BLaER1 treated with 17β-estradiol and CSF1 and Interleukin-3, amounts not matched to agents 10 nM and 100 nM (cell line): ENCODE data around the gene UNCX.

Experiments
- H3K27ac ChIP-seq, 11 experiments: shearing (Covaris generic); formaldehyde crosslinking; 2 replicates each; pipeline ENCODE4 v1.8.1; 2022
- H3K27me3 ChIP-seq, 11 experiments: shearing (Covaris generic); formaldehyde crosslinking; 2 replicates each; pipeline ENCODE4 v1.8.1; 2022
- H3K36me3 ChIP-seq, 11 experiments: shearing (Covaris generic); formaldehyde crosslinking; 2 replicates each; pipeline ENCODE4 v1.8.1; 2022
- H3K4me1 ChIP-seq, 10 experiments: shearing (Covaris generic); formaldehyde crosslinking; 2 replicates each; pipeline ENCODE4 v1.8.1; 2022
- H3K4me2 ChIP-seq, 11 experiments: shearing (Covaris generic); formaldehyde crosslinking; 2 replicates each; pipeline ENCODE4 v1.8.1; 2022
- H3K4me3 ChIP-seq, 10 experiments: shearing (Covaris generic); formaldehyde crosslinking; 2 replicates each; pipeline ENCODE4 v1.8.1; 2022
- H3K9ac ChIP-seq, 11 experiments: shearing (Covaris generic); formaldehyde crosslinking; 2 replicates each; pipeline ENCODE4 v1.8.1; 2022
- H3K9me3 ChIP-seq, 11 experiments: shearing (Covaris generic); formaldehyde crosslinking; replicated peaks in 1 of 11; 2 replicates each; pipeline ENCODE4 v1.8.1; 2022
- H4K20me1 ChIP-seq, 11 experiments: shearing (Covaris generic); formaldehyde crosslinking; 2 replicates each; pipeline ENCODE4 v1.8.1; 2022
- Cebpa-rat ChIP-seq, 11 experiments: shearing (Covaris generic); IDR thresholded peaks; 2 replicates each; pipeline ENCODE4 v1.8.1; 2022

Gene UNCX

GRCh38 chr7:1228545-1229201 lies 4.0 kb upstream of the UNCX start:
- Histone ChIP-seq H3K4me2 (peak overlapping the region in 4 of 11 experiments; percentile 32 to 89 (median 79); a peak in 5 of 22 replicates), H3K4me1 (peaks cover 11 to 21% (median 15%) of the 10 kb centered on the region in 10 experiments; a peak in 18 of 20 replicates), H3K36me3 (no peaks in the 10 kb centered on the region), H4K20me1 (peaks cover 0 to 72% (median 54%) of the 10 kb centered on the region in 11 experiments; a peak in 17 of 22 replicates), H3K9ac (no peak overlapping the region), H3K9me3 (no peaks in the 10 kb centered on the region), H3K27ac (no peak overlapping the region), H3K27me3 (peaks cover 95 to 99% (median 99%) of the 10 kb centered on the region in 11 experiments), H3K4me3 (no peak overlapping the region)
- no peak for TF ChIP-seq Cebpa-rat (IDR thresholded peaks at IDR 0.05)

GRCh38 chr7:1229202-1229947 lies 3.3 kb upstream of the UNCX start:
- Histone ChIP-seq H3K9ac (no peak overlapping the region), H3K4me3 (no peak overlapping the region), H3K4me1 (peaks cover 5 to 17% (median 14%) of the 10 kb centered on the region in 10 experiments; a peak in 18 of 20 replicates), H3K36me3 (no peaks in the 10 kb centered on the region), H3K27ac (no peak overlapping the region), H4K20me1 (peaks cover 0 to 72% (median 56%) of the 10 kb centered on the region in 11 experiments; a peak in 17 of 22 replicates), H3K27me3 (peaks cover 95 to 99% (median 99%) of the 10 kb centered on the region in 11 experiments), H3K4me2 (no peak overlapping the region), H3K9me3 (no peaks in the 10 kb centered on the region)
- TF ChIP-seq Cebpa-rat (IDR thresholded peaks at IDR 0.05) = no peak

GRCh38 chr7:1229956-1230355 lies 2.7 kb upstream of the UNCX start:
- peaks cover 5 to 17% (median 14%) of the 10 kb centered on the region in 10 experiments; a peak in 18 of 20 replicates for H3K4me1 ChIP-seq
- H3K36me3 ChIP-seq = no peaks in the 10 kb centered on the region
- no peaks in the 10 kb centered on the region for H3K9me3 ChIP-seq
- no peak overlapping the region for H3K4me3 ChIP-seq
- H3K27me3 ChIP-seq = peaks cover 95 to 99% (median 99%) of the 10 kb centered on the region in 11 experiments
- H4K20me1 ChIP-seq = peaks cover 0 to 77% (median 61%) of the 10 kb centered on the region in 11 experiments; a peak in 17 of 22 replicates
- H3K4me2 ChIP-seq = no peak overlapping the region
- no peak overlapping the region for H3K27ac ChIP-seq
- TF ChIP-seq Cebpa-rat (IDR thresholded peaks at IDR 0.05) = no peak
- H3K9ac ChIP-seq = no peak overlapping the region

- Histone ChIP-seq H3K4me2 (no peak overlapping the region), H3K36me3 (no peaks in the 10 kb centered on the region), H3K4me1 (peaks cover 5 to 17% (median 15%) of the 10 kb centered on the region in 10 experiments; a peak in 18 of 20 replicates), H3K4me3 (no peak overlapping the region), H3K9ac (no peak overlapping the region), H3K27me3 (peaks cover 95 to 99% (median 99%) of the 10 kb centered on the region in 11 experiments), H3K9me3 (no peaks in the 10 kb centered on the region), H3K27ac (no peak overlapping the region), H4K20me1 (peaks cover 0 to 81% (median 68%) of the 10 kb centered on the region in 11 experiments; a peak in 17 of 22 replicates)
- TF ChIP-seq Cebpa-rat (IDR thresholded peaks at IDR 0.05) = no peak
Measured at GRCh38 chr7:1230411-1231213, 2.1 kb upstream of the UNCX start.

GRCh38 chr7:1231214-1232102 lies 1.2 kb upstream of the UNCX start:
- peaks cover 0 to 7% (median 0%) of the 10 kb centered on the region in 11 experiments; a peak in 1 of 22 replicates for H3K9me3 ChIP-seq
- no peak overlapping the region for H3K9ac ChIP-seq
- no peaks in the 10 kb centered on the region for H3K36me3 ChIP-seq
- TF ChIP-seq Cebpa-rat (IDR thresholded peaks at IDR 0.05) = no peak
- peaks cover 5 to 22% (median 15%) of the 10 kb centered on the region in 10 experiments; a peak in 18 of 20 replicates for H3K4me1 ChIP-seq
- peaks cover 95 to 99% (median 99%) of the 10 kb centered on the region in 11 experiments for H3K27me3 ChIP-seq
- H3K4me3 ChIP-seq = no peak overlapping the region
- no peak overlapping the region for H3K4me2 ChIP-seq
- H3K27ac ChIP-seq = no peak overlapping the region
- peaks cover 0 to 81% (median 73%) of the 10 kb centered on the region in 11 experiments; a peak in 18 of 22 replicates for H4K20me1 ChIP-seq

GRCh38 chr7:1232103-1232466 lies 587 bp upstream of the UNCX start:
- Histone ChIP-seq H3K4me3 (no peak overlapping the region), H3K4me1 (peaks cover 5 to 22% (median 15%) of the 10 kb centered on the region in 10 experiments; a peak in 18 of 20 replicates), H3K4me2 (no peak overlapping the region), H3K27ac (no peak overlapping the region), H4K20me1 (peaks cover 0 to 81% (median 73%) of the 10 kb centered on the region in 11 experiments; a peak in 18 of 22 replicates), H3K36me3 (no peaks in the 10 kb centered on the region), H3K9me3 (peaks cover 0 to 8% (median 0%) of the 10 kb centered on the region in 11 experiments; a peak in 1 of 22 replicates), H3K27me3 (peaks cover 95 to 99% (median 99%) of the 10 kb centered on the region in 11 experiments), H3K9ac (no peak overlapping the region)
- no peak for TF ChIP-seq Cebpa-rat (IDR thresholded peaks at IDR 0.05)

- Histone ChIP-seq H3K9me3 (peaks cover 0 to 8% (median 0%) of the 10 kb centered on the region in 11 experiments; a peak in 1 of 22 replicates), H3K36me3 (no peaks in the 10 kb centered on the region), H3K4me1 (peaks cover 0 to 10% (median 1%) of the 10 kb centered on the region in 10 experiments; a peak in 8 of 20 replicates), H3K27ac (no peak overlapping the region), H3K4me2 (no peak overlapping the region), H3K4me3 (no peak overlapping the region), H4K20me1 (peaks cover 0 to 82% (median 70%) of the 10 kb centered on the region in 11 experiments; a peak in 18 of 22 replicates), H3K9ac (no peak overlapping the region), H3K27me3 (peaks cover 95 to 99% (median 99%) of the 10 kb centered on the region in 11 experiments)
- TF ChIP-seq Cebpa-rat (IDR thresholded peaks at IDR 0.05) = no peak
Measured at GRCh38 chr7:1233333-1234048, 819 bp downstream of the UNCX start.
